GM13976 (cell line): ENCODE measurements around the gene SFXN4.
A peak's percentile ranks its signal among the peaks of the same experiment; 100 is the strongest.

ENCODE experiments used
- DNase-seq: peaks from one replicate; pipeline ENCODE4 v3.0.0; 2012; ENCODE audit warnings: low spot score
- CTCF ChIP-seq: IDR thresholded peaks from 2 replicates; pipeline ENCODE4 v1.5.1; 2012; ENCODE audit warnings: borderline replicate concordance, mild to moderate bottlenecking; ENCODE audit not compliant: insufficient read depth; ENCODE audit errors: extremely low read depth, missing control alignments, control extremely low read depth
- in situ Hi-C: fragments of 300-500 bp; cut with MboI; formaldehyde crosslinking; loops from one replicate; pipeline ENCODE4 v1.12.0; 2022; ENCODE audit warnings: low sequenced_read_pairs, mixed read lengths, inconsistent platforms; ENCODE audit not compliant: unreplicated experiment

The SFXN4 gene

DNA sequence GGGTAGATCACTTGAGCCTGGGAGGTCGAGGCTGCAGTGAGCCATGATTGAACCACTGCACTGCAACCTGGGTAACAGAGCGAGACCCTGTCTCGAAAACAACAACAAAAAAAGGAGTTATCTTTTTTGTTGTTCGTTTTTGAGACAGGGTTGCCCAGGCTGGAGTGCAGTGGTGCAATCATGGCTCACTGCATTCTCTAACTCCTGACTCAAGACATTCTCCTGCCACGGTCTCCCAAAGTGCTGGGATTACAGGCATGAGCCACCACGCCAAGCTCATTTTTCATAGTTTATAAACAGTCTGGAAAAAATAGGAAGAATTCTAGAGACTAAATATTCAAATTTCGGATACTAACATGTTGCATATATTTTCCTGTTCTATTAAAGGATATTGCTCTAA, 29.4 kb downstream of the SFXN4 start:
- in situ Hi-C loops, result no loop called here
- no peak for TF ChIP-seq CTCF
- no peak for DNase-seq

DNA sequence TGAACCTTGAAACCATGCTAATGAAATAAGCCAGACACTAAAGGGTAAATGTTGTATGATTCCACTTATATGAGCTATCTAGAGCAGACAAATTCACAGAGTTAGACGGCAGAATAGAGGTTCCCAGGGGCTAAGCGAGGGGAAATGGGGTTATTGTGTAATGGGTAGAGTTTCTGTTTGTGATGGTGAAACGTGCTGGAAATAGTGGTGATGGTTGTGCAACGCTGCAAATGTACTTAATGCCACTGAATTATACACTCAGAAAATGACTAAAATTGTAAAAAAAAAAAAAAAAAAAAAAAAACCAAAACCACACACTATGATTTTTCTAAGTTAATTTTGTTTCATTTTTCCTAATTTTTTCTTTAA, 30.0 kb downstream of the SFXN4 start:
- TF ChIP-seq CTCF, result no peak

DNA sequence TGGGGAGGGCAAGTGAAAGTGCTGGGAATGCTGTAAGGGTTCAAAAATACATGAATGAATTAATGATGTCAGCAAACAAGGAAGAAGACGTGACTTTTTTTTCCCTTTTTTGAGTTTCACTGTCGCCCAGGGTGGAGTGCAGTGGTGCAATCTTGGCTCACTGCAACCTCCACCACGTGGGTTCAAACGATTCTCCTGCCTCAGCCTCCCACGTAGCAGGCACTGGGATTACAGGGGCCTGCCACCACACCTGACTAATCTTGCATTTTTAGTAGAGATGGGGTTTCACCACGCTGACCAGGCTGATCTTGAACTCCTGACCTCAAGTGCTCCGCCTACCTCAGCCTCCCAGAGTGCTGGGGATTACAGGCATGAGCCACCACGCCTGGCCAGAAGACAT, 31.6 kb downstream of the SFXN4 start:
- TF ChIP-seq CTCF, result no peak
- no peak for DNase-seq
- in situ Hi-C loops, result no loop called here

More for the DNA sequence above, 30.0 kb downstream of the SFXN4 start:
- DNase-seq, result no peak
- in situ Hi-C loops, result no loop called here

GRCh38 chr10:119132521-119133345, 32.8 kb downstream of the SFXN4 start:
- no peak for TF ChIP-seq CTCF
- in situ Hi-C loops, result no loop called here
- no peak for DNase-seq

DNA sequence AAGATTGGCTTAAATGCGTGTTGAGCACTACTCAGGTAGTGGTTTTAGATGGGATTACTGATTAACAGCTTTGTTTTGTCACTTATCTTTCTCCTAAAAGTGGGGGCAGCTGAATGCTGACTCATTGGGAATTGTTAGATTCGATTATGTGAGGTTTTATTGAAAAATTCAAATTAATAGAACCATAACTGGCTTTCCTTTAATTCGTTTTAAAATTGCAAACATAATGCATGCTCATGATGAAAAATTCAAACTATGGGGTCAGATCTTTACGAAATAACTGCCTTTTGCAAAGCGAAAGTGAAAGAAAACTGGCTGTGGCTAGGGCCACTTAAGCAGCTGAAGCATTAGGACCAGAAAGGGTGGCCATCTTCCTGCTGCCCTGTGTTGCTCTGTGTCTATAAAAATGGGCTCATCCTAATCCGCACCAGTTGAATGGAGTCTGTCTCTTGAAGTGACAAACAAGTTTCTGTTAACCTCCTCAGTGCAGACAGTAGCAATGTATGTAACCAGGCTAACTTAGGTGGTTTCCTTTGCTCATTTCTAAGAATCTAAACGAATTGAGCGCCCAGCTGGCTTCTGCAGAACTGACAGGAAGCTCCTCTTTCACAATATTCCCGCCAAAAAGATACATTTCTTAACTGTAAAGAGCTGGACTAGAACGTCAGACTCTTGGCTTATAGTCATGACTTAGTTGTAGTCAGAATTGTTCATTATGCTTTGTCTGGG, 33.8 kb downstream of the SFXN4 start:
- no peak for TF ChIP-seq CTCF
- DNase-seq, result peak; percentile 66
- in situ Hi-C loops, result no loop called here

DNA sequence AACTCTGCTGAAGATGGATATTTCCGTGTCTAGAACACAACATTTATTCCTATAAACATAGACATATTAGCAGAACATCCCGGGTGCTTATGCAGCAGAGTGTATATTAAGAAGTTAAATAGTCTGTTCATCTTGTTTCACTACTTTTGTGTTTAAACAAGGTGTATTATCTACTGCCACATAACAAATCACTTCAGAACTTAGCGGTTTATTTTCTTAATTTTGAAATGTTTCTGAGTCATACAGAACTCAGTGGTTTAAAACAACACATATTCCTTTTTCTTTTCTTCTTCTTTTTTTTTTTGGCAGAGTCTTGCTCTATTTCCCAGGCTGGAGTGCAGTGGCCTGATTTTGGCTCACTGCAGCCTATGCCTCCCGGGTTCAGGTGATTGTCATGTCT, 35.8 kb downstream of the SFXN4 start:
- in situ Hi-C loops, result no loop called here
- DNase-seq, result no peak
- TF ChIP-seq CTCF, result no peak
